Breast epithelium (tissue), 4 donors: ENCODE data around the gene GALNT16. TPM values are rescaled to one million over a fixed set of nuclear protein-coding genes. Genes with fewer than 3 reads are reported as not detected.
A peak's percentile ranks its signal among the peaks of the same experiment; 100 is the strongest.
"Not testable (repeated sequence)": the region's sequence is repeated elsewhere in the genome, so short reads cannot be mapped to it uniquely, and the experiment has no call there.

Source experiments
- DNase-seq, 2 donors: peaks; one replicate each; pipeline ENCODE4 v3.0.0-alpha.2; 2019; ENCODE audit warnings: low spot score in 2 of 2
- H3K27ac ChIP-seq, 2 donors: fragments of 200-600 bp; sonication (generic) in 1 of 2; one replicate each; pipeline ENCODE4 v1.5.1; 2016 to 2019; ENCODE audit warnings: mild to moderate bottlenecking in 1 of 2
- H3K27me3 ChIP-seq, 2 donors: fragments of 200-600 bp; sonication (generic) in 1 of 2; one replicate each; pipeline versions ENCODE4 v1.5.1 to v1.6.0; 2017 to 2019; ENCODE audit warnings: control low read depth in 1 of 2, mild to moderate bottlenecking in 1 of 2
- H3K36me3 ChIP-seq: fragments of 200-600 bp; one replicate; pipeline ENCODE4 v1.5.1; 2019
- H3K4me1 ChIP-seq, 2 donors: fragments of 200-600 bp; sonication (generic); one replicate each; pipeline ENCODE4 v1.5.1; 2016 to 2019; ENCODE audit warnings: control low read depth in 1 of 2
- H3K4me3 ChIP-seq, 3 donors: fragments of 200-600 bp; sonication (generic); 1 replicate in 2 of 3; 2 replicates in 1 of 3; pipeline ENCODE4 v1.5.1; 2016 to 2019; ENCODE audit warnings: mild to moderate bottlenecking in 3 of 3, moderate library complexity in 2 of 3
- H3K9me3 ChIP-seq, 2 donors: fragments of 200-600 bp; sonication (generic) in 1 of 2; one replicate each; pipeline ENCODE4 v1.5.1; 2016 to 2019; ENCODE audit warnings: control low read depth in 1 of 2
- CTCF ChIP-seq, 3 donors: fragments of 450-650 bp; IDR thresholded peaks; one replicate each; pipeline ENCODE4 v1.5.1; 2016 to 2017; ENCODE audit warnings: antibody characterized with exemption in 3 of 3, mild to moderate bottlenecking in 3 of 3, moderate library complexity in 3 of 3
- POLR2A ChIP-seq: fragments of 450-650 bp; IDR thresholded peaks from one replicate; pipeline ENCODE4 v1.6.1; 2016; ENCODE audit warnings: antibody characterized with exemption, mild to moderate bottlenecking, moderate library complexity
- POLR2AphosphoS5 ChIP-seq, 3 donors: sonication (generic); formaldehyde crosslinking; IDR thresholded peaks; one replicate each; pipeline ENCODE4 v1.6.1; 2017; ENCODE audit warnings: antibody characterized with exemption in 3 of 3
- intact Hi-C: fragments of 100-400 bp; cut with DNase I; formaldehyde crosslinking; loops from one replicate; pipeline ENCODE4 v1.15.1; 2023; ENCODE audit warnings: low total_unique reads
- total RNA-seq, 3 donors: library from RNA; depleted of rRNA; stranded (reverse); fragments of >200 nt; gene quantifications; one replicate each; pipeline ENCODE4 v1.1.0, GENCODE V29; 2016

Gene GALNT16
- total RNA-seq, 3 donors from 2014 or later, result 6.3 to 20.6 (median 8.8) TPM

DNA sequence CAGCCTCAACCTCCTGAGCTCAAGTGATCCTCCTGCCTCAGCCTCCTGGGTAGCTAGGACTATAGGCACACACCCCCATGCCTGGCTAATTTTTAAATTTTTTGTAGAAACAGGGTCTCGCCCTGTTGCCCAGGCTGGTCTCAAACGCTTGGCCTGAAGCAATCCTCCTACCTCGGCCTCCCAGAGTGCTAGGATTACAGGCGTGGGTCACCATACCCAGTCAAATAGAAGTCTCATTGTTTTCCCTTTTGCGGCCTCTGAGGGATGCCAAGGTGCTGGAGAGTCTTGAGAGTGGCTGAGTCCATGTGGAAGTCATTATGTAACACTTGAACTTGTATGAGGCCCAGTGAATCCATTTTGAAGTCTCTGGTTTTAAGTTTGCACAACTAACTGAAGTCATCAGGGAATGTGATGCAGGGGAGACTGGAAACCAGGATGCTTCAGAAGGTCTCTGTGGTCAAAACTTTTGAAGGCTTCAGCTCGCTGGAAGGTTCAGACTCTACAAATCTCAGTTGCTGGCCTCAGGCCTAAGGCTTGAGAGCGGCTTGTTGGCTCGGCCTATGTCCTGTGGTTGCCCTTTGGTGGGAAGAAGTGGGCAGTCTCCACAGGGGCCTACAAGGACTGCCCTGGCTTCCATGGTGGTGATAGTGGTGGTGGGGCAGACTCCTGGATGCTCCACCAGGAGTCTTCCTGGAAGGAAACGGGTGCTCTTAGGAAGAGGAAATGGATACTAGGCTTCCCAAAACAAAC, 29.2 kb downstream of the GALNT16 start:
- no peak for DNase-seq
- no peaks in the 10 kb centered on the region for H3K9me3 ChIP-seq
- H3K4me1 ChIP-seq, result peaks cover 4 to 11% of the 10 kb centered on the region in 2 donors
- peak overlapping the region; percentile 51 to 90 for H3K27ac ChIP-seq
- H3K36me3 ChIP-seq, result no peaks in the 10 kb centered on the region
- intact Hi-C loops, result no loop called here
- H3K4me3 ChIP-seq, result no peak overlapping the region
- no peaks in the 10 kb centered on the region for H3K27me3 ChIP-seq
- TF ChIP-seq POLR2AphosphoS5 (IDR thresholded peaks at IDR 0.05) (no peak), POLR2A (no peak), CTCF (IDR thresholded peaks at IDR 0.05) (no peak)

DNA sequence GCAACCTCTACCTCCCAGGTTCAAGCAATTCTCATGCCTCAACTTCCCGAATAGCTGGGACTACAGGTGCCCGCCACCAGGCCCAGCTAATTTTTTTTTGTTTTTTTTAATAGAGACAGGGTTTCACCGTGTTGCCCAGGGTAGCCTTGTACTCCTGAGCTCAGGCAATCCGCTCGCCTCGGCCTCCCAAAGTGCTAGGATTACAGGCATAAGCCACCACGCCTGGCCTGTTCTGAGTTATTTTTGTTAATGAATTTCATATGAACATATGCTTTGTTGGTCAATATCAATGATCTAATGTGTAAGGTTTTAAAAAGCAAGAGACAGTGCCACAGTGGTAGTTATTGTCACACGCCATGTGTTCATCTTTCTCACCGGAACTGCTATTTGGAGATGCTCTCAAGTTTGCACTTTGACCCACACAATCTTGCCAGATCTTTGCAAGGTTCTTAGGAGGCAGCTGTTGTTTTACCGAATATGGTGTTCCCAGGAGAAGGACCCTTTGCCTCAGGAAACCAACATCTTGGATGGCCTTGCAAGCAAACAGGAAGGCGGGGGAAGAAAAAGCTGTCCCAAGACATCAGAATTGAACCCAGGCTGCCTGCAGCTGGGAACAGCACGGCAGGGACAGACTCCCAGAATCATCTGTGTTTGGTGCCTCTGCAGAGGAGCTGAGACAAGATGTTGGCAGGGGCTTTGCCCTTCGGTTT, 30.0 kb downstream of the GALNT16 start:
- Histone ChIP-seq H3K4me1 (peaks cover 4 to 11% of the 10 kb centered on the region in 2 donors), H3K27me3 (no peaks in the 10 kb centered on the region), H3K27ac (peak overlapping the region; percentile 51 to 90), H3K36me3 (no peaks in the 10 kb centered on the region), H3K4me3 (no peak overlapping the region), H3K9me3 (no peaks in the 10 kb centered on the region)
- intact Hi-C loops, result no loop called here
- TF ChIP-seq CTCF (IDR thresholded peaks at IDR 0.05), result no peak
- no peak for TF ChIP-seq POLR2AphosphoS5 (IDR thresholded peaks at IDR 0.05)
- TF ChIP-seq POLR2A, result no peak
- DNase-seq, result no peak

DNA sequence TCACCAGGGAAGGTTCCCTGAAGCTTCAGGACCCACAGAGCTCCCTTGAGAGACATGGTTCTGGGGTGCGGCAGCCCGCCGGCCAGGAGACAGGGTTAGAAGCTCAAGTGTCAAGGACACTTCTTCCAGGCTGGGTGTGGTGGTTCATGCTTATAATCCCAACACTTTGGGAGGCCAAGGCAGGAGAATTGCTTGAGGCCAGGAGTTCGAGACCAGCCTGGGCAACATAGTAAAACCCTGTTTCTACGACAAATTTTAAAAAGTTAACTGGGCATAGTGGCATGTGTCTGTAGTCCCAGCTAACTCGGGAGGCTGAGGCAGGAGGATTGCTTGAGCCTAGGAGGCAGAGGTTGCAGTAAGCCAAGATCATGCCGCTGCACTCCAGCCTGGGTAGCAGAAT, 30.9 kb downstream of the GALNT16 start:
- DNase-seq, H3K36me3 ChIP-seq, H3K27me3 ChIP-seq, H3K9me3 ChIP-seq, H3K4me3 ChIP-seq, intact Hi-C loops: not testable (repeated sequence)
- Histone ChIP-seq H3K4me1 (peaks cover 4 to 11% of the 10 kb centered on the region in 2 donors), H3K27ac (peak overlapping the region in 1 of 2 donors; percentile 90)

GRCh38 chr14:69291396-69291795, 31.4 kb downstream of the GALNT16 start:
- H3K27ac ChIP-seq, result peak overlapping the region in 1 of 2 donors; percentile 59
- no peak overlapping the region for H3K4me3 ChIP-seq
- H3K9me3 ChIP-seq, result no peaks in the 10 kb centered on the region
- H3K36me3 ChIP-seq, result no peaks in the 10 kb centered on the region
- intact Hi-C loops, result no loop called here
- TF ChIP-seq CTCF (IDR thresholded peaks at IDR 0.05) (no peak), POLR2A (no peak), POLR2AphosphoS5 (IDR thresholded peaks at IDR 0.05) (no peak)
- peaks cover 4 to 11% of the 10 kb centered on the region in 2 donors for H3K4me1 ChIP-seq
- H3K27me3 ChIP-seq, result no peaks in the 10 kb centered on the region
- no peak for DNase-seq

GRCh38 chr14:69291891-69292561, 32.1 kb downstream of the GALNT16 start:
- peaks cover 4 to 11% of the 10 kb centered on the region in 2 donors for H3K4me1 ChIP-seq
- H3K4me3 ChIP-seq, result no peak overlapping the region
- H3K27ac ChIP-seq, result peak overlapping the region in 1 of 2 donors; percentile 59
- no peaks in the 10 kb centered on the region for H3K9me3 ChIP-seq
- intact Hi-C loops, result no loop called here
- no peak for DNase-seq
- no peaks in the 10 kb centered on the region for H3K27me3 ChIP-seq
- no peak for TF ChIP-seq POLR2AphosphoS5 (IDR thresholded peaks at IDR 0.05)
- no peak for TF ChIP-seq CTCF (IDR thresholded peaks at IDR 0.05)
- no peak for TF ChIP-seq POLR2A
- no peaks in the 10 kb centered on the region for H3K36me3 ChIP-seq
